Activated naive CD8-positive, alpha-beta T cell treated with anti-CD3 and anti-CD28 coated beads, Interleukin-2, amount 50 U/mL, for 24 hours (primary cell): ENCODE measurements around the gene GOLM1.
"Not testable (repeated sequence)": the region's sequence is repeated elsewhere in the genome, so short reads cannot be mapped to it uniquely, and the experiment has no call there.

Experiments
- ATAC-seq: fragments of 150-1000 bp; cut with Tn5 transposase; one replicate; pipeline ENCODE4 v1.10.0; 2021
- DNase-seq: peaks from one replicate; pipeline ENCODE4 v3.0.0; 2021
- H3K27ac Mint-ChIP-seq: one replicate; pipeline ENCODE4 v1.8.0; 2021; ENCODE audit warnings: mild to moderate bottlenecking, mixed read lengths
- H3K27me3 Mint-ChIP-seq: one replicate; pipeline ENCODE4 v1.8.0; 2021; ENCODE audit warnings: mixed read lengths
- H3K36me3 Mint-ChIP-seq: one replicate; pipeline ENCODE4 v1.8.0; 2021; ENCODE audit warnings: low read depth, mixed read lengths
- H3K4me1 Mint-ChIP-seq: one replicate; pipeline ENCODE4 v1.8.0; 2021; ENCODE audit warnings: mixed read lengths
- H3K4me3 Mint-ChIP-seq: one replicate; pipeline ENCODE4 v1.8.0; 2021; ENCODE audit warnings: mild to moderate bottlenecking, moderate library complexity, mixed read lengths
- H3K9me3 Mint-ChIP-seq: one replicate; pipeline ENCODE4 v1.8.0; 2021; ENCODE audit warnings: mixed read lengths

GOLM1 gene

DNA sequence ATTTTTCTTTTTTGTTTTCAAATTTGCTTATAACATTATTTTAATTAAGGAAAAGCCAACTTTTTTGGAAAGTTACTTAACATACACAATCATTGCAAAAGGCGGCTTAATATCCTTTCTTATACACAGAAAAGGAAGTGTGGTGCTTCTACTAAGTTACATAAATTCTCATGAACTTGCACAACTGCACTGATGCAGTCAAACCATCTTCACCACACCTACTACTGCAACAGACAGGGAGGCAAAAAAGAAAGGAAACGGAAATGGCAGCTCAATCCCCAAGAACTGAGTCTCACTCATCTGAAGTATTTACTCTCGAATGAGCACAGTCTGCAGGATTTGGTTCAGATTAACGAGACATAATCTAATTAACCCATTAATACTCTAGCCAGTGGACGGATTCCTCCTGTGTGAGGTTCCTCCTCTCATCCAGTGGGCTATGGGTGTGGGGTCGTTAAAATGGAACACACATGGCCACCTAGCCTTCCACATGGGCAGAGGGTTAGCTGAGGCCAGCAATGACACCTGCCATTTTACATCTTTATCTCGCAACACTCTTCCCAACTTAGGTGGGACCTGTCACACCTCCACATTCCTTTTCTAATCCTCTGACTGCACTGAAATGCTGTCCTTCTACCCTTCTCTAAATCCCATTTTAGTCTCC is 30.0 kb downstream of the GOLM1 start:
- peaks cover 13% of the 10 kb centered on the region for H3K4me1 Mint-ChIP-seq
- DNase-seq (no peak), ATAC-seq (no peak)
- peaks cover 2% of the 10 kb centered on the region for H3K27me3 Mint-ChIP-seq
- no peaks in the 10 kb centered on the region for H3K36me3 Mint-ChIP-seq
- no peak overlapping the region for H3K27ac Mint-ChIP-seq
- H3K9me3 Mint-ChIP-seq, result no peaks in the 10 kb centered on the region
- H3K4me3 Mint-ChIP-seq, result no peak overlapping the region

DNA sequence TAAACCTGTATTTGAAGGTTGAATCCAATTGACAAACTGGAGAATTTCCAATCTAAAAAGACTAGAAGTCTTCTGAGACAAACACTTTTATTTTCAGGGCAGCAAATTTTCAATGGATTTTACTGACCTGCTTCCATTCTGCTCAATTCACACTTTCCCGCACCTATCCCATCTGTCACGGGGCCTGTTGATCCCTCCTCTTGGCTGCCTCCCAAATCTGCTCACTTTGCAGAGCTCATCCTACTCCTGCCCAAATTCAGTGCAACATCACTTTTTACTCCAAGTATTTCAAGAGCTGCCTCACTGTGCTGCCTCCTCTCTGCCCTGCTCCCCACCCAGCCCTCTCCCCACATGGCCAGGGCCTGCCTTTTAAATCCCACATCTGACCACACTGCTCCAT is 35.1 kb downstream of the GOLM1 start:
- Mint-ChIP-seq H3K27ac (no peak overlapping the region), H3K4me3 (no peak overlapping the region), H3K4me1 (no peaks in the 10 kb centered on the region), H3K27me3 (peaks cover 8% of the 10 kb centered on the region), H3K36me3 (no peaks in the 10 kb centered on the region), H3K9me3 (no peaks in the 10 kb centered on the region)
- ATAC-seq (no peak), DNase-seq (no peak)

DNA sequence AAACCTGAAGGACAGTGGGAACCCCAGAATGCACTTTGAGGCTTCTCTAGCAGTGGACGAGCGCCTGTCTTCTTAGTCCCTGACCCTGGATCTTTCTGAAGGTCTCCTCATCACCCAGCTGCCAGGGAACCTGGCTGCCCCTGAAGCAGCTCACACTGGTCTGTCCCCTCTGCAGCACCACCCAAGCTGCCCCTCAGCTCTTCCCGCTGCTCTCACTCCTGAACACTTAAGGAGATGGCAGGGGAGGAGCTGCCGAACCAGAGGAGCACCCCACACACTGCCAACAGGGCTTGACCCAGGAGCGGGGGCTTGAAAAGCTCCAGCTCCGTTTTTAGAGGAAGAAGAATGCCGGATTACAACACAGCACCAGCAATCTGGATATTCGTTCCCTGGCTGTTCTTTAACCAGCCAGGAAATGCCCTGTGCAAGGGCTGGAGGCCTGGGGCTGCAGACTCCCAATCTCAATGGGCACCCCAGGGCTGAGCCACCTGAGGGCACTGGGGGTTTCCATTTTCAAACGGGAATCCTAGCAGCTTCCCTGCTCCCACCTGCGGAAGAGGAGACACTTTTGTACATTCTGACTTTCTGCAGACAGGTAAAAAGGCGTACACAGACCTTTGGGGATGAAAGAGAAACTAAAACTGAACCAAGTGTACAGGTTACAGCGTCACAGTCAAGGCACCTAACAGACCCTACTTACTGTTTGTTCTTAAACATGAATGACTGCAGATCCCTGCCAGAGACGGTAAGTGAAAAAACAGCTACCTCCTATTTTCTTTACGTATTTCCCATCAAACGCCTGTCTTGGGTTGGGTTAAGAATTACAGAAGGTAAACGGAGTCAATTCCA is 36.3 kb downstream of the GOLM1 start:
- Mint-ChIP-seq H3K27ac (no peak overlapping the region), H3K9me3 (no peaks in the 10 kb centered on the region), H3K4me1 (no peaks in the 10 kb centered on the region), H3K4me3 (no peak overlapping the region), H3K36me3 (no peaks in the 10 kb centered on the region), H3K27me3 (peaks cover 11% of the 10 kb centered on the region)
- DNase-seq, result no peak
- no peak for ATAC-seq

DNA sequence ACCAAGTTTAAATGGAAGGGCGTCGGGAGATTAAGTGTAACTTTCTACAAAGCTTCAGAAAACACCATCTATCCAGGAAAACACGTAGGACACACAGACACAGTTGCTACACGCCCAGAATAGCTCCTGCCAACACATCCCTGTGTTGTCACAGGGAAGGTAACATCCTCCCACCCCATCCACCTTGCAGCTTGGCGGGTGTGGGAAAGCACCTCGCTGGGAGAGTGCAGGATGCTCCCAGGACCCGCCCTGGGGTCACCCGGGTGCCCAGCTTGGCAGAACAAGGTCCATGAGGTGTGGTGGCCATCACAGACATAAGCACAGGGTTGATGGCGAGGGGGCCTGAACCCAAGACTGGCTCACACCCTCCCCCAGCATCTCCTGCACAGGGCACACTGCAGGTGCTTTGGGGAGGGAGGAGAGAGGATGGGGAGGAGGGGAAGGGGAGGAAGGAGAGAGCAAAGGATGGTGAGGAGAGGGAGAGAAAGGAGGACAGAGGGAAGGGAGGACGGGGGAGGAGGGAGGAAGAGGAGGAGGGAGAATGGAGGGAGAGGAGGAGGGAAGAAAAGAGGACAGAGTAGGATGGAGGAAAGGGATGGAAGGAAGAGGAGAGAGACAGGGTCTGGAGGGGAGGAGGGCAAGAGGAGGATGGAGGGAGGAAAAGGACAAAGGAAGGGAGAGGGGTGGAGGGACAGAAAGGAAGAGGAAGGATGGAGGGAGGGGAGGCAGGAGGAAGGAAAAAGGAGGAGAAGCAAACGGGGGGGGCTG is 37.2 kb downstream of the GOLM1 start:
- H3K27me3 Mint-ChIP-seq, result peaks cover 11% of the 10 kb centered on the region
- H3K36me3 Mint-ChIP-seq, result no peaks in the 10 kb centered on the region
- ATAC-seq, result no peak
- no peak for DNase-seq
- H3K27ac Mint-ChIP-seq, result no peak overlapping the region
- no peak overlapping the region for H3K4me3 Mint-ChIP-seq
- H3K4me1 Mint-ChIP-seq, result no peaks in the 10 kb centered on the region
- no peaks in the 10 kb centered on the region for H3K9me3 Mint-ChIP-seq

DNA sequence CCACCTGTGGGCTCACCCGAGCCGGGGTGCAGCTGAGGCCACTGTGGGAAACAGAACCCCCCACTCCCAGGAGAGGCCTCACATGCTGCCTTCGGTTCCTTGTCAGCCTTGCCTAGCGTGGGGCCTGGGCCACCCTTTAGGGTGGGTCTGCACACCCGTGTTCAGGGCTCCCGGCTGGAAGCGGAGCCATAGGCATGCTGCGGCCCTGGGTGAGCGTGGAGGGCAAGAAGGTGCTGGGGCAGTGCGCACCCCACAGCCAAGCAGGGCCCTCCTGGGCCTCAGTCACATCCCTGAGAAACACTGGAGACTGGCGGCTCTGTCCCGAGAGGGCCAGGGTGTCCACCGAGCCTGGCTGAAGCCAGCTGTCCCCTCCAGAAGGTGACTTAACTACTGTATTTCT is 41.9 kb downstream of the GOLM1 start:
- Mint-ChIP-seq H3K4me1 (no peaks in the 10 kb centered on the region), H3K27ac (no peak overlapping the region), H3K4me3 (no peak overlapping the region), H3K27me3 (peaks cover 11% of the 10 kb centered on the region), H3K36me3 (no peaks in the 10 kb centered on the region), H3K9me3 (no peaks in the 10 kb centered on the region)
- DNase-seq (no peak), ATAC-seq (no peak)

DNA sequence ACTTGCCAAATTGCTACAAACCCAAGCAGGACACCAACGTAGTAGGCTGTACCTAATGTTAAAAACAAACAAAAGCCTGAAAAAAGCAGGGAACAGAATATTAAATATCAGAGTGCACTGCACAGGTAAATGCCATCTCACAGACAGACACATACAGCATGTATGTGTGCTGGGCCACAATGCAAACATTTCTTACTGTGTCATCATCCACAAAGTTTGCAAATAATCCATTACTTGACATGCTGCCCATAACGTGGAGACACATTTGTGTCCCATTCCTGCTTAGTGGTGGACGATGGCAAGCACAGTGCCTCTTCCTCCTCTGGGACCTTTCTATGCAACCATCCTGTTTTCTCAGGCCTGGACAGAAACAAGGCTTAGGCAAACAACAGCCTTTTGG is 44.7 kb downstream of the GOLM1 start:
- H3K36me3 Mint-ChIP-seq, result no peaks in the 10 kb centered on the region
- DNase-seq (no peak), ATAC-seq (no peak)
- H3K27ac Mint-ChIP-seq, result no peak overlapping the region
- H3K4me1 Mint-ChIP-seq, result no peaks in the 10 kb centered on the region
- H3K4me3 Mint-ChIP-seq, result no peak overlapping the region
- H3K9me3 Mint-ChIP-seq, result no peaks in the 10 kb centered on the region
- peaks cover 8% of the 10 kb centered on the region for H3K27me3 Mint-ChIP-seq

DNA sequence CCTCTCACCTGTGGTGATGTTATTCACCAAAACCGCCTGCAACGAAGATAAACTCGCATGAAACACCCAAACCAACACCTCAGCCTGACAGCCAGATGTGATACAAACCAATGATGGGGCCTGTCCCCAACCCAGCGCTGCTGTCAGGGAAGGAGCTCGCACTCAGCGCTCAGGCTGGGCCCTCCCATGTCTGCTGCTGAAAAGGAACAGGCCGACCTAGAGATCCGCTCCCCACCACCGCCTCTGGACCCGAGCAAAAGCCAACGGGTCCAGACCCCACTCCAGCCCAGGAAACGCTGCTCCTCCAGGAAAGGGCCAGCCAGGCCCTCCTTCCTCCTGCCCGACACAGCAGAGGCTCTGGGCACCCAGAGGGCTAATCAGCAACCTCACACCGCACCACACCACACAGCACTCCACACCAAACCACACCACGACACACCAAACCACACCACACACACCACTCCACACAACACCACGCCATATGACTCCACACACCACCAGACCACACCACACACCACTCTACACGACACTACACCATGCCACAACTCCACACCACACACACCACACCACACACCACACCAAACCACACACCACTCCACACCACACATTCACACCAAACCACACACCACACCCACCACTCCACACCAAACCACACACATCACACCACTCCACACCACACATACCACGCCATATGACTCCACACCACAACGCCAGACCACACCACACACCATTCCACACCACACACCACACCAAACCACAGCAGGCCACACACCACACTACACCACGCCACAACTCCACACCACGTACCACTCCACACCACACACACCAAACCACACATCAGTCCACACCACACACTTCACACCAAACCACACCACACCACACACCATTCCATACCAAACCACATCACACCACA is 46.5 kb downstream of the GOLM1 start:
- Mint-ChIP-seq H3K9me3 (no peaks in the 10 kb centered on the region), H3K27me3 (peaks cover 3% of the 10 kb centered on the region), H3K27ac (peak overlapping the region; percentile 15), H3K36me3 (no peaks in the 10 kb centered on the region), H3K4me3 (no peak overlapping the region), H3K4me1 (no peaks in the 10 kb centered on the region)
- ATAC-seq, result peak; percentile 33
- no peak for DNase-seq

DNA sequence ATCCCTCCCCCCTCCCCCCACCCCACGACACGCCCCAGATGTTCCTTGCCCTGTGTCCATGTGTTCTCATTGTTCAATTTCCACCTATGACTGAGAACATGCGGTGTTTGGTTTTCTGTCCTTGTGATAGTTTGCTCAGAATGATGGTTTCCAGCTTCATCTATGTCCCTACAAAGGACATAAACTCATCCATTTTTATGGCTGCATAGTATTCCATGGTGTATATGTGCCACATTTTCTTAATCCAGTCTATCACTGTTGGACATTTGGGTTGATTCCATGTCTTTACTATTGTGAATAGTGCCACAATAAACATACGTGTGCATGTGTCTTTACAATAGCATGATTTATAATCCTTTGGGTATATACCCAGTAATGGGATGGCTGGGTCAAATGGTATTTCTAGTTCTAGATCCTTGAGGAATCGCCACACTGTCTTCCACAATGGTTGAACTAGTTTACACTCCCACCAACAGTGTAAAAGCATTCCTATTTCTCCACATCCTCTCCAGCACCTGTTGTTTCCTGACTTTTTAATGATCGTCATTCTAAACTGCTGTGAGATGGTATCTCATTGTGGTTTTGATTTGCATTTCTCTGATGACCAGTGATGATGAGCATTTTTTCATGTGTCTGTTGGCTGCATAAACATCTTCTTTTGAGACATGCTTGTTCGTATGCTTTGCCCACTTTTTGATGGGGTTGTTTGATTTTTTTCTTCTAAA is 51.2 kb downstream of the GOLM1 start:
- not testable (repeated sequence) for H3K27me3 Mint-ChIP-seq, H3K27ac Mint-ChIP-seq, ATAC-seq, DNase-seq, H3K4me1 Mint-ChIP-seq, H3K9me3 Mint-ChIP-seq, H3K36me3 Mint-ChIP-seq, H3K4me3 Mint-ChIP-seq

DNA sequence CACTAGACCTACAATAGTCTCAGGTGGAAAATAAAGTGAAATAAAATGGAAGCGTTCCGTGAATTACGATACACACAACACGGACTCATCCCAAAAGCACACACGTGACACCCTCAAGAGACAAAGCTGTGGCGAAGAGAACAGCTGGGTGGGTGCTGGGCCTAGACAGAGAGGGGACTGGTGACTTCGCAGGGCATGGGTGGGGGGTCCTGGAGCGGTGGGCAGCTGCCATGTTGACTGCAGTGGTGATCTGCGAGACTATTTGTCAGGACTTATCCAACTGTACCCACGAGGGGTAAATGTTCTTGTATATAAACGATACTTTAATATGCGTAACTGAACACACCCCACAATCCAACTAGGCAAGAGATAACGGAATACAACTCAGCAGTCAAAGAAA is 52.0 kb downstream of the GOLM1 start:
- H3K27ac Mint-ChIP-seq, result no peak overlapping the region
- no peaks in the 10 kb centered on the region for H3K4me1 Mint-ChIP-seq
- ATAC-seq, result no peak
- H3K4me3 Mint-ChIP-seq, result no peak overlapping the region
- H3K9me3 Mint-ChIP-seq, result no peaks in the 10 kb centered on the region
- H3K36me3 Mint-ChIP-seq, result no peaks in the 10 kb centered on the region
- no peak for DNase-seq
- no peaks in the 10 kb centered on the region for H3K27me3 Mint-ChIP-seq

DNA sequence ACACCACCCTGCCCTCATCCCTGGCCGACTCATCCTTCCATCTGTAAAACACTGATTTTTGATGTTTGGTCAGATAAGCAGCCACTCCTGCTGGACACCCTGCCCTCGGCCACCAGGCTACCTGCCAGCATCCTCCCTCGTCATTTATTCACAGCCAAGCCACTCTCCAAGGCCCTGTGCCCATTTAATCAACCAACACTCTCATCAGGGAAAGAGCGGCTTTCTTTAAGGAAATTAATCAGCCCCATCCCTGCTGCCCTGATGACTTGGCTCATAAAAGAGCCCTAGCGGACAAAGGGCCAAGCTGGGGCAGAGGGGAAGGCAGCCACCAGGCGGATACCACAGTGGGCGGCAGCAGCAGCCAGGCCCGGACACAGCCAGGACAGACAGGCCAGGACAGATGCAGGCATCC is 52.4 kb downstream of the GOLM1 start:
- Mint-ChIP-seq H3K9me3 (no peaks in the 10 kb centered on the region), H3K4me3 (no peak overlapping the region), H3K27me3 (no peaks in the 10 kb centered on the region), H3K36me3 (no peaks in the 10 kb centered on the region), H3K4me1 (no peaks in the 10 kb centered on the region), H3K27ac (no peak overlapping the region)
- DNase-seq (no peak), ATAC-seq (no peak)

DNA sequence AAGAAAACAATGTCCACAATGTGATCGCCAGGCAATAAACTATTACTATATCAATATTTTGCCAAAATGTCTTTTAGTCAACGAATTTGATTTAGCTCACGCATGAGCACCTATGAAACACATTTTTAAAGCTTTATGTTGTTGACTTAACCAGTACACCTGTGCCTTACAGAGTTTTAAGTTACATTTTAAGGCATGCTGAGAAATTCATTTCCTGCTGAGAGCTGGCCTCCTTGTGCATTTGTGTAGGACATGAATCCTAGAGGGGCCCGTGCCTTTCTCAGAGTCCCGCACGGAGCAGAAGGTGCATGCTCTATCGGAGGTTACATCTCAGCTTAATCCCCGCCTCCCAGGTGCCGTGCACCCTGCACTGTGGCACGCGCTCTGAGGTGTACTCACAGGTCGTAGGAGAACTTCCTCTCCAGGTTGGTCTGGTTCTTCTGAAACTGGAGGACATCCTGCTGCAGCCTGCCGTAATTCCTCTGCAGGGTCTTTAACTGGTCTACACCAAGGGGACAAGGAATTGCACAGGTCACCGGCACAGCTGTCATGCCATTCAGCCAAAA is 53.2 kb downstream of the GOLM1 start:
- no peaks in the 10 kb centered on the region for H3K36me3 Mint-ChIP-seq
- DNase-seq (no peak), ATAC-seq (no peak)
- H3K4me3 Mint-ChIP-seq, result no peak overlapping the region
- H3K4me1 Mint-ChIP-seq, result no peaks in the 10 kb centered on the region
- no peak overlapping the region for H3K27ac Mint-ChIP-seq
- no peaks in the 10 kb centered on the region for H3K9me3 Mint-ChIP-seq
- H3K27me3 Mint-ChIP-seq, result no peaks in the 10 kb centered on the region

DNA sequence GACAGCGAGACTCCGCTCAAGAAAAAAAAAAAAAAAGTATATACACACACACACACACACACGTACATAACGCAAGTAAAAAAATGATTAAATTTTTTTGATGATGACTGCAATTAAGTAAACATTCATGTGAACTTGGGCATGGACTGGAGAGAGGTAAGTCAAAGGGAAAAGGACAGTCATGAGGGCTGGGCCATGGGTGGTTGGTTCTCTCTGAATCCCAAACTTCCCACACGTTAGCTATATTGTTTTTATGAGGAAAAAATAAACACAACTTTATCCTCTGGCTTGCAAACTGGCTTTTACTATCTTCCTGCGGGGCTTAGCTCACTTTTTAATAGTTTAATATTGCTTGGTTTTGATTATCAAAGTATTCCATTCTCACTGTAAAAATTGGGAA is 53.7 kb downstream of the GOLM1 start:
- Mint-ChIP-seq H3K27me3 (no peaks in the 10 kb centered on the region), H3K36me3 (no peaks in the 10 kb centered on the region), H3K4me3 (no peak overlapping the region), H3K4me1 (no peaks in the 10 kb centered on the region), H3K9me3 (no peaks in the 10 kb centered on the region), H3K27ac (no peak overlapping the region)
- ATAC-seq, result no peak
- DNase-seq, result no peak

DNA sequence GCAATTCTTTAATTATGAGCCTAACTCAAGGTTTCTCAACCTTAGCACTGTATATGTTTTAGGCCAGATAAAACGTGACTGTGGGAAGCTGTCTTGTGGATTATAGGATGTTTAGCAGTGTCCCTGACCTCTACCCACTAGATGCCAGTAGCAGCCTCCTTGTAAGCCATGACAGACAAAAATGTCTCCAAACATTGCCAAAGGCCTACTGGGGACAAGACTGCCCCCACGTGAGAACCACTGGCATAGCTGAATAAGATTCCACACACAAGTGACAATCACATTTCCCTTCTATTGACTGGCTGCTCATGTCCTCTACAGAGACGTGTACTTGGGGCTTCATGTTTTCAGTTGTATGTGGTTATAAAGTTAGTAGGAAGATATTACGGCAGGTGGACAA is 55.4 kb downstream of the GOLM1 start:
- H3K9me3 Mint-ChIP-seq, result no peaks in the 10 kb centered on the region
- no peak overlapping the region for H3K4me3 Mint-ChIP-seq
- no peaks in the 10 kb centered on the region for H3K36me3 Mint-ChIP-seq
- DNase-seq (no peak), ATAC-seq (peak; percentile 28)
- H3K4me1 Mint-ChIP-seq, result no peaks in the 10 kb centered on the region
- H3K27ac Mint-ChIP-seq, result no peak overlapping the region
- H3K27me3 Mint-ChIP-seq, result no peaks in the 10 kb centered on the region
